Subcutaneous abdominal adipose tissue (tissue), 5 donors: ENCODE measurements around the gene PUS1.
"Not testable (repeated sequence)": the region's sequence is repeated elsewhere in the genome, so short reads cannot be mapped to it uniquely, and the experiment has no call there.

Experiments
- H3K27ac ChIP-seq: one replicate; pipeline ENCODE4 v1.7.0; 2013; ENCODE audit warnings: low read depth, mild to moderate bottlenecking, inconsistent platforms, low read length, moderate library complexity
- H3K27me3 ChIP-seq, 5 donors: one replicate each; pipeline ENCODE4 v1.7.0; 2013; ENCODE audit warnings: low read length in 5 of 5, inconsistent platforms in 1 of 5; ENCODE audit not compliant: control insufficient read depth in 5 of 5, insufficient read depth in 4 of 5
- H3K36me3 ChIP-seq, 5 donors: one replicate each; pipeline ENCODE4 v1.7.0; 2013; ENCODE audit warnings: low read length in 5 of 5; ENCODE audit not compliant: control insufficient read depth in 5 of 5, insufficient read depth in 5 of 5
- H3K4me1 ChIP-seq, 5 donors: one replicate each; pipeline ENCODE4 v1.7.0; 2013; ENCODE audit warnings: low read length in 5 of 5, mild to moderate bottlenecking in 3 of 5, moderate library complexity in 1 of 5; ENCODE audit not compliant: control insufficient read depth in 5 of 5, insufficient read depth in 5 of 5
- H3K4me3 ChIP-seq, 5 donors: one replicate each; pipeline ENCODE4 v1.7.0; 2013; ENCODE audit warnings: low read length in 5 of 5, low read depth in 1 of 5
- H3K9ac ChIP-seq, 5 donors: one replicate each; pipeline ENCODE4 v1.7.0; 2013; ENCODE audit warnings: low read length in 5 of 5, mild to moderate bottlenecking in 4 of 5, moderate library complexity in 3 of 5
- H3K9me3 ChIP-seq, 5 donors: one replicate each; pipeline ENCODE4 v1.7.0; 2013; ENCODE audit warnings: low read length in 5 of 5; ENCODE audit not compliant: control insufficient read depth in 5 of 5
- donor health status: healthy.
- donor health status: healthy.
- donor health status: healthy.
- donor health status: healthy.
- donor health status: healthy.

Gene PUS1

DNA sequence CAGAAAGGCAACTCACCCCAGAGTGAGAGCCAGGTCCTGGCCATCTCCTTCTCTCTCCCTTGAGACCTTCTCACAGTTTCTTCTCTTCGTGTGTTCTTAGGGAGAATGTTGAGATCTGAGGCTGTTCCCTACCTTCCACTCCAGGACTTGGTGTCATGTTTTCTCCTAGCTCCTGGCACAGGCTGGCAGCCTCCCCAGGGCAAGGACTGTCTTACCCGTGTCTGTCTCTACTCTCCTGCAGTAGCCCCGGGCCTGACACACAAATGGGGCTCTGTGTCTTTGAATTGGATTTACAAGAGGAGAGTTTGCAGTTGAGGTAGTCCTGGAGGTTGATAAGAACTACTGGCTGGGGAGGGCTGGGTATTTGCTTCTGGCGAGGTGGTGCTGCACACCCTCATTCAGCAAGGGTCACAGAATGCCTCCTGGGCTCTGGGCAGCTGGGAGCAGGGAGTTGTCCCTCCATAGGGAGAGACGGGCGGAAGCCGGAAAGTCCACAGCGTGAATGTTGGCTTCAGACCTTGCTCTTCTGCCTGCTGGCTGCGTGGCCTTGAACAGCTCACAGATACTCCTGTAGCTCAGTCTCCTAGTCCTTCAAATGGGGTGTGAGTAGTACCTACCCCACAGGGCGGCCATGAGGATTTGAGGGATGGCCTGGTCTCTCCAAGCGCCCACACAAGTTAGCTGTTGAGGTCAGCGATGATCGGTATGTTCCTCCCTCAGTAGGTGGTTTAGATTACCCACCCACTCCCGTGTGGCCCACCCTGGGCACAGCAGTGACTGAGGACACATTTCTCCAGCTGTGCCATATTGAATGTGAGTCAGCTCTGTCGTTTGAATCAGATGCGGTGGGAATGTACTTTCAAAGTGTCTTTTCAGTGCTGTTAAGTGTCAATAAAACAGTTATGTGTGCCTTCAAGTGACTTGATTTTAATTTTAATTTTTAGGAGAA, 30.8 kb downstream of the PUS1 start:
- H3K4me3 ChIP-seq: no peak overlapping the region
- no peaks in the 10 kb centered on the region for H3K9me3 ChIP-seq
- peaks cover 6 to 32% (median 24%) of the 10 kb centered on the region in 5 donors for H3K4me1 ChIP-seq
- H3K9ac ChIP-seq: peak overlapping the region in 1 of 5 donors; percentile 14
- H3K27ac ChIP-seq: no peak overlapping the region
- H3K27me3 ChIP-seq: no peaks in the 10 kb centered on the region
- peaks cover 8 to 13% (median 9%) of the 10 kb centered on the region in 5 donors for H3K36me3 ChIP-seq

DNA sequence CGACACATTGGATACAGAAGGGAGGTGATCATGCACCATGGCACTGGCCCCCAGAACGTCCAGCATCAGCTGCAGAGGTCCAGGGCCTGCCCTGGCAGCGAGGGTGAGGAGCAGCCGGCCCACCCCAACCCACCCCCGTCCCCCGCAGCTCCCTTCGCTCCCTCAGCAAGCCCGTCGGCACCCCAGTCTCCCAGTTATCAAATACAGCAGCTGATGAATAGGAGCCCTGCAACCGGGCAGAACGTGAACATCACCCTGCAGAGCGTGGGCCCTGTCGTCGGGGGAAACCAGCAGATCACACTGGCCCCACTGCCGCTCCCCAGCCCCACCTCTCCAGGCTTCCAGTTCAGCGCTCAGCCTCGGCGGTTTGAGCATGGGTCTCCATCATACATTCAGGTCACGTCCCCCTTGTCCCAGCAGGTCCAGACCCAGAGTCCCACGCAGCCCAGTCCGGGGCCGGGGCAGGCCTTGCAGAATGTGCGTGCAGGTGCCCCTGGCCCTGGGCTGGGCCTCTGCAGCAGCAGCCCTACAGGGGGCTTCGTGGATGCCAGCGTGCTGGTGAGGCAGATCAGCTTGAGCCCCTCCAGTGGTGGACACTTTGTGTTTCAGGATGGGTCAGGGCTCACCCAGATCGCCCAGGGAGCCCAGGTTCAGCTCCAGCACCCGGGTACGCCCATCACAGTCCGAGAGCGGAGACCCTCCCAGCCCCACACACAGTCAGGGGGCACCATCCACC, 31.7 kb downstream of the PUS1 start:
- peaks cover 8 to 13% (median 9%) of the 10 kb centered on the region in 5 donors for H3K36me3 ChIP-seq
- H3K9ac ChIP-seq, H3K27me3 ChIP-seq, H3K9me3 ChIP-seq, H3K4me3 ChIP-seq, H3K27ac ChIP-seq: not testable (repeated sequence)
- H3K4me1 ChIP-seq: peaks cover 6 to 32% (median 24%) of the 10 kb centered on the region in 5 donors

DNA sequence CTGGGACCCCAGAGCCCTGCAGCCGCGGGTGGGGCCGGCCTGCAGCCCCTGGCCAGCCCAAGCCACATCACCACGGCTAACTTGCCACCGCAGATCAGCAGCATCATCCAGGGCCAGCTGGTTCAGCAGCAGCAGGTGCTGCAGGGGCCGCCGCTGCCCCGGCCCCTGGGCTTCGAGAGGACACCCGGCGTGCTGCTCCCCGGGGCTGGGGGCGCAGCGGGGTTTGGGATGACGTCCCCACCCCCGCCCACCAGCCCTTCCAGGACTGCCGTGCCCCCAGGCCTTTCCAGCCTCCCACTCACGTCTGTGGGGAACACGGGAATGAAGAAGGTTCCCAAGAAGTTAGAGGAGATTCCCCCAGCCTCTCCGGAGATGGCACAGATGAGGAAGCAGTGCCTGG, 32.3 kb downstream of the PUS1 start:
- H3K4me1 ChIP-seq: peaks cover 6 to 29% (median 24%) of the 10 kb centered on the region in 5 donors
- H3K27ac ChIP-seq, H3K4me3 ChIP-seq, H3K9me3 ChIP-seq, H3K27me3 ChIP-seq, H3K9ac ChIP-seq: not testable (repeated sequence)
- H3K36me3 ChIP-seq: peaks cover 8 to 13% (median 9%) of the 10 kb centered on the region in 5 donors

DNA sequence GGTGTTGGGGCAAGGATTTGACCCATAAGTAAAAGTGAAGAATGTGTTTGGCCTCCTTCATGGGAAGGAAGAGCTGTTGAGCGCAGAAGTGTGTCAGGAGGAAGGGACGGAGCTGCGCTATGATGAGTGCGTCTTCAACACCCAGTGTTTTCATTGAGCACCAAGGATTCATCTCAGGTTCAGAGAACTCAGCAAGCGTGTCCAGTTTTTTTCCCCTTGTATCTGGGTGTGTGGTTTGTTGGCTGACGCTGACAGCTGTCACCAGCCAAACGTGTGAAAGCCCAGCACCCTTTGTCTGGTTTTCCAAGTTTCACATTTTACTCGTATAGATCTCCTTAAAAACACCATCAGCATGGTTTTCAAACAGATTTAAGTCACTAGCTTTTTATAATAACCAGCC, 33.0 kb downstream of the PUS1 start:
- Histone ChIP-seq H3K4me1 (peaks cover 6 to 25% (median 23%) of the 10 kb centered on the region in 5 donors), H3K4me3 (no peak overlapping the region), H3K9ac (no peak overlapping the region), H3K27ac (no peak overlapping the region), H3K9me3 (no peaks in the 10 kb centered on the region), H3K36me3 (peaks cover 8 to 13% (median 9%) of the 10 kb centered on the region in 5 donors), H3K27me3 (no peaks in the 10 kb centered on the region)

DNA sequence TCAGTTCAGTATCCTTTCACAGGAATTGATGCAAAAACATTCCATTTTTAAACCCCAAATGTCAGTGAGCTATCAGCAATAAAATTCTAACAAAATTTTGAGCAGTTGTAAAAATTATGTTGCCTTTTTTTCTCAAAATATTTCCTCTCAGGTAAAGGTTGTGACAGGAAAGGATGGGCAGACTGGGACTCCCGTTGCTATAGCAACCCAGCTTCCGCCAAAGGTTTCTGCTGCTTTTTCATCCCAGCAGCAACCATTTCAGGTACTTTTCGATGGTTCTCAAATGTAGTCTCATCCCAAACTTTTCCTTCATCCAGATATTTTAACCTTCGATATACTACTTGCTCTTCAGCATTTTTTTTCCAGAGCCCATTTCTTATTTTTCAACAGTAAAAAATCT, 34.3 kb downstream of the PUS1 start:
- no peak overlapping the region for H3K27ac ChIP-seq
- no peaks in the 10 kb centered on the region for H3K27me3 ChIP-seq
- peaks cover 6 to 20% (median 17%) of the 10 kb centered on the region in 5 donors for H3K4me1 ChIP-seq

DNA sequence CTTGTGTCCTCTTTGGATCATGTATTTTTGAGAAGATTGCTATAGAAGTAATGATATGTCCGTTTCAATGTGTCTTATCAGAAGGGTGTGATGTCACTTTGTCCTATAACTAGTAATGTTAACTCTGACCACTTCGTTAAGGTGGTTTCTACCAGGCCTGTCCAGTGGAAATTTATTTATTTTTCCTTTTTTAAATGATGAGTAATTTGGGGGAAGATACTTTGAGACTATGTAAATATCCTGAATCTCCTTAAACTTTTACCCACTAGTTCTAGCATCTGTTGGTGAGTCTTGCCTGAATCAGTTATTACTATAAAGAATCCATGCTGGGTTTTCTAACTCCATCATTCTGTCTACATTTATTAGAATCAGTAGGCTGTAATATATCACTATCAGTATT, 36.0 kb downstream of the PUS1 start:
- Histone ChIP-seq H3K9me3 (no peaks in the 10 kb centered on the region), H3K4me1 (peaks cover 1 to 3% (median 2%) of the 10 kb centered on the region in 5 donors), H3K27ac (no peak overlapping the region), H3K36me3 (peaks cover 8 to 13% (median 9%) of the 10 kb centered on the region in 5 donors), H3K4me3 (no peak overlapping the region), H3K9ac (no peak overlapping the region), H3K27me3 (no peaks in the 10 kb centered on the region)

More for the DNA sequence above, 34.3 kb downstream of the PUS1 start:
- Histone ChIP-seq H3K4me3 (no peak overlapping the region), H3K9ac (no peak overlapping the region), H3K9me3 (no peaks in the 10 kb centered on the region), H3K36me3 (peaks cover 8 to 13% (median 9%) of the 10 kb centered on the region in 5 donors)

DNA sequence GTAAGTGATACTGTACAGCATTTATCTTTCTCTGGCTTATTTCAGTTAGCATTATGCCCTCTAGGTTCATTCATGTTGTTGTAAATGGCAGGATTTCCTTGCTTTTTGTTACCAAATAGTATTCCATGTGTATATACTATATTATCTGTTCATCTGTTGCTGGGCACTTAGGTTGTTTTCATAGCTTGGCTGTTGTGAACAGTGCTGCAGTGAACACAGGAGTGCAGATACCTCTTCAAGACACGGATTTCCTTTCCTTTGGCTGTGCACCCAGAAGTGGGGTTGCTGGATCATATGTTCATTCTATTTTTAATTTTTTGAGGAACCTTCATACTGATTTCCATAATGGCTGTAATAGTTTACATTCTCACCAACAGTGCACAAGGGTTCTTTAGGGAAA, 42.1 kb downstream of the PUS1 start:
- Histone ChIP-seq H3K27me3 (no peaks in the 10 kb centered on the region), H3K9ac (no peak overlapping the region), H3K9me3 (no peaks in the 10 kb centered on the region), H3K4me1 (peaks cover 0 to 5% (median 0%) of the 10 kb centered on the region in 5 donors), H3K36me3 (peaks cover 0 to 3% (median 0%) of the 10 kb centered on the region in 5 donors), H3K4me3 (no peak overlapping the region), H3K27ac (no peak overlapping the region)

DNA sequence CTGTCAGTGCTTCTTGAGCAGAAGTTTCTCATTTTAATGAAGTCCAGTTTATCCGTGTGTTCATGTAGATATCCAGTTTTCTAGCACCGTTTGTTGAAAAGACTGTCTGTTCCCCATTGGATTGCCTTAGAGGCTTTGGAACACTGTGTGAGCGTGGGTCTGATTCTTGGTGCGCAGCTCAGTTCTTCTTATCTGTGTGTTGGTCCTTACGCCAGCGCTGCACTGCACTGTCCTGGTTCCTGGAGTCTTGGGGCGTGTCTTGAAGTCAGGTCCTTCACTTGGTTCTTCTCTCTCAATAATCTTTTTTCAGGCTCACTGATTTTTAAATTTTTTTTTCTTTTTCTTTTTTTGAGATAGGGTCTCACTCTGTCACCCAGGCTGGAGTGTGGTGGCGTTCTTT, 46.2 kb downstream of the PUS1 start:
- H3K4me1 ChIP-seq: peaks cover 0 to 5% (median 0%) of the 10 kb centered on the region in 5 donors
- no peaks in the 10 kb centered on the region for H3K9me3 ChIP-seq
- H3K36me3 ChIP-seq: peaks cover 0 to 14% (median 8%) of the 10 kb centered on the region in 5 donors
- H3K4me3 ChIP-seq: no peak overlapping the region
- H3K27me3 ChIP-seq: no peaks in the 10 kb centered on the region
- no peak overlapping the region for H3K9ac ChIP-seq
- no peak overlapping the region for H3K27ac ChIP-seq

DNA sequence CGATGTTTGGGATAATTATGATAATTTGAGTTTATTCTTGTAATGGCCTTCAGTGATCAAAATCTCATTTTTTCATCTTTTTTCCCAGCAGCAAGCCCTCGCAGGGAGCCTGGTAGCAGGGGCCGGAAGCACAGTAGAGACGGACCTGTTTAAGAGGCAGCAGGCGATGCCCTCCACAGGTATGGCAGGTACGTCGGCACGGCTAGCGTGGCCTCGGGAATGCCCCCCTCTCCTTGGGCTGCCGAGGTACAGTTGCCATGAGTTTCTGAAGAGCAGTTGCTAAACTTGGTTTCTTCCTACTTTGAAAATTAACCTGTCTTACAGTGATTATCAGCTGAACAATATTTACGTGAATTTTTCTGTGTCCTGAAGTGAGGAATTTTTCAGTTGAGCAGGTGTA, 50.5 kb downstream of the PUS1 start:
- Histone ChIP-seq H3K27me3 (no peaks in the 10 kb centered on the region), H3K27ac (no peak overlapping the region), H3K36me3 (peaks cover 0 to 52% (median 47%) of the 10 kb centered on the region in 5 donors), H3K4me3 (no peak overlapping the region), H3K9me3 (no peaks in the 10 kb centered on the region), H3K4me1 (no peaks in the 10 kb centered on the region), H3K9ac (no peak overlapping the region)

DNA sequence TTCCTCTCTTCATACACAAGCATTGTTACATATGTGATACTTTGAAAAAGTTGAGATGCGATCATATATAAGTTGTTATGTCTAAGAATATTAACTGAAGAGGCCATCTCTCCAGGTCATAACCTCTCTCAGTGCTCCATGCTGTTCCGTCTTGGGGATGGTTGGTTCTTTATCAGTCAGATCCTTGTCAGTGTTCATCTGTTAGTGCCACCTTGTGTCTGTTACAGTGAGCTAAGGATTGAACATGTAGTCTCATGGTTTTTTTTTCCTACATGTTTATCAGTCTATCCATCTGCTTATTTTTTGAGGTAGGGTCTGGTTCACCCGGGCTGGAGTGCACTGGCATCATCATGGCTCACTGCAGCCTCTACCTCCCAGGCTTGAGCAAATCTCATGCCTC, 51.2 kb downstream of the PUS1 start:
- Histone ChIP-seq H3K36me3 (peaks cover 0 to 59% (median 50%) of the 10 kb centered on the region in 5 donors), H3K27ac (no peak overlapping the region), H3K4me3 (no peak overlapping the region), H3K9ac (no peak overlapping the region), H3K4me1 (no peaks in the 10 kb centered on the region), H3K27me3 (no peaks in the 10 kb centered on the region), H3K9me3 (no peaks in the 10 kb centered on the region)
